Type B pancreatic cell (in vitro differentiated cells): Measurements from ENCODE around the gene RFPL3. TPM values are rescaled to one million over a fixed set of nuclear protein-coding genes. Genes with fewer than 3 reads are reported as not detected.

Experiments used
- DNase-seq: peaks from one replicate; pipeline ENCODE4 v3.0.0; 2021; ENCODE audit warnings: mixed read lengths; ENCODE audit not compliant: unreplicated experiment; ENCODE audit errors: extremely low spot score
- H3K27ac Mint-ChIP-seq: 2 replicates; pipeline ENCODE4 v1.8.0; 2021; ENCODE audit warnings: mild to moderate bottlenecking, mixed read lengths
- H3K27me3 Mint-ChIP-seq: 2 replicates; pipeline ENCODE4 v1.8.0; 2021; ENCODE audit warnings: mixed read lengths
- H3K36me3 Mint-ChIP-seq: 2 replicates; pipeline ENCODE4 v1.8.0; 2021; ENCODE audit warnings: mixed read lengths
- H3K4me1 Mint-ChIP-seq: one replicate; pipeline ENCODE4 v1.8.0; 2021; ENCODE audit warnings: mixed read lengths; ENCODE audit not compliant: unreplicated experiment
- H3K4me3 Mint-ChIP-seq: 2 replicates; pipeline ENCODE4 v1.8.0; 2021; ENCODE audit warnings: mild to moderate bottlenecking, mixed read lengths
- H3K9me3 Mint-ChIP-seq: 2 replicates; pipeline ENCODE4 v1.8.0; 2021; ENCODE audit warnings: mixed read lengths
- CTCF ChIP-seq: fragments of 200-600 bp; sonication (generic); conservative IDR thresholded peaks from 2 replicates; pipeline ENCODE4 v1.5.0; 2021; ENCODE audit warnings: antibody characterized with exemption, mild to moderate bottlenecking
- total RNA-seq: library from RNA; stranded (reverse); gene quantifications from 2 replicates; pipeline ENCODE4 v1.2.1, GENCODE V29; 2021; ENCODE audit warnings: low replicate concordance

The RFPL3 gene
- total RNA-seq, 1 donor from 2014 or later, result 0.24 TPM

GRCh38 chr22:32312748-32313147, 44.9 kb upstream of the RFPL3 start:
- no peak for TF ChIP-seq CTCF
- DNase-seq, result no peak
- H3K27ac Mint-ChIP-seq, result no peak overlapping the region
- peaks cover 10% of the 10 kb centered on the region for H3K27me3 Mint-ChIP-seq
- H3K4me1 Mint-ChIP-seq, result no peaks in the 10 kb centered on the region
- H3K36me3 Mint-ChIP-seq, result no peaks in the 10 kb centered on the region
- H3K4me3 Mint-ChIP-seq, result no peak overlapping the region
- H3K9me3 Mint-ChIP-seq, result no peaks in the 10 kb centered on the region

GRCh38 chr22:32313532-32313931, 44.1 kb upstream of the RFPL3 start:
- no peaks in the 10 kb centered on the region for H3K4me1 Mint-ChIP-seq

GRCh38 chr22:32317524-32317923, 40.1 kb upstream of the RFPL3 start:
- no peak overlapping the region for H3K27ac Mint-ChIP-seq
- H3K9me3 Mint-ChIP-seq, result no peaks in the 10 kb centered on the region
- no peak for TF ChIP-seq CTCF
- H3K4me1 Mint-ChIP-seq, result no peaks in the 10 kb centered on the region
- H3K27me3 Mint-ChIP-seq, result peaks cover 19% of the 10 kb centered on the region
- H3K4me3 Mint-ChIP-seq, result no peak overlapping the region
- no peak for DNase-seq
- no peaks in the 10 kb centered on the region for H3K36me3 Mint-ChIP-seq

More at GRCh38 chr22:32313532-32313931, 44.1 kb upstream of the RFPL3 start:
- DNase-seq, result no peak
- peaks cover 13% of the 10 kb centered on the region for H3K27me3 Mint-ChIP-seq
- no peaks in the 10 kb centered on the region for H3K9me3 Mint-ChIP-seq
- TF ChIP-seq CTCF, result no peak
- H3K36me3 Mint-ChIP-seq, result no peaks in the 10 kb centered on the region
- H3K27ac Mint-ChIP-seq, result no peak overlapping the region
- no peak overlapping the region for H3K4me3 Mint-ChIP-seq

- Mint-ChIP-seq H3K27me3 (peaks cover 17% of the 10 kb centered on the region), H3K36me3 (no peaks in the 10 kb centered on the region), H3K4me3 (no peak overlapping the region), H3K27ac (no peak overlapping the region), H3K4me1 (no peaks in the 10 kb centered on the region), H3K9me3 (no peaks in the 10 kb centered on the region)
- no peak for DNase-seq
- no peak for TF ChIP-seq CTCF
Measured at GRCh38 chr22:32318361-32318760, 39.3 kb upstream of the RFPL3 start.

GRCh38 chr22:32319861-32320406, 37.7 kb upstream of the RFPL3 start:
- Mint-ChIP-seq H3K27me3 (peaks cover 17% of the 10 kb centered on the region), H3K27ac (no peak overlapping the region), H3K36me3 (no peaks in the 10 kb centered on the region), H3K4me1 (no peaks in the 10 kb centered on the region), H3K4me3 (no peak overlapping the region), H3K9me3 (no peaks in the 10 kb centered on the region)
- TF ChIP-seq CTCF, result no peak
- DNase-seq, result no peak

- no peak overlapping the region for H3K4me3 Mint-ChIP-seq
- DNase-seq, result peak; percentile 27
- H3K4me1 Mint-ChIP-seq, result no peaks in the 10 kb centered on the region
- peaks cover 15% of the 10 kb centered on the region for H3K27me3 Mint-ChIP-seq
- no peaks in the 10 kb centered on the region for H3K9me3 Mint-ChIP-seq
- H3K27ac Mint-ChIP-seq, result no peak overlapping the region
- no peaks in the 10 kb centered on the region for H3K36me3 Mint-ChIP-seq
- no peak for TF ChIP-seq CTCF
Measured at GRCh38 chr22:32322986-32323385, 34.7 kb upstream of the RFPL3 start.
